GM19467 (cell line): ENCODE measurements around the gene CIAO2A.
"Not testable (repeated sequence)": the region's sequence is repeated elsewhere in the genome, so short reads cannot be mapped to it uniquely, and the experiment has no call there.

Experiments
- ATAC-seq: cut with Tn5 transposase; IDR thresholded peaks from one replicate; pipeline ENCODE4 v1.9.1; 2021; ENCODE audit warnings: mild to moderate bottlenecking, moderate library complexity; ENCODE audit not compliant: unreplicated experiment

The CIAO2A gene

GRCh38 chr15:64112073-64112772, 18.6 kb upstream of the CIAO2A start:
- no peak for ATAC-seq

DNA sequence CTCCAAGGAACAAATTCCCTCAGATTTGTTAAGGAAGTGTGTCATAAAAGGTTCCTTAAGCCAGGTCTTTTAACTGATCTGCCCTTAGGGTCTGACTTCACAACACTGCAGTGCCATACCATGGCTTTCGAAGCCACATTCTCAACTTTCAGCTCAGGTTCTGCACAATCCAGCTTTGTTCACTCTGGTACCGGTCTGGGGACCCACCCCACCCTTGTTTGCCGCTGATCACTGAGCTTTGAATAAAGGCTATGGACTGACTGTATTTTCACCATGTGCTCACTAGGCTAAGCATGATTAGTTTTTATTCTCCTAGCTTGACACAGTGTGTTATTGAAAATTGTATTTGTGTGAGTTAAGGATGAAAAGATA, 18.0 kb upstream of the CIAO2A start:
- ATAC-seq, result no peak

GRCh38 chr15:64110950-64111678, 17.5 kb upstream of the CIAO2A start:
- ATAC-seq, result peak; percentile 54

DNA sequence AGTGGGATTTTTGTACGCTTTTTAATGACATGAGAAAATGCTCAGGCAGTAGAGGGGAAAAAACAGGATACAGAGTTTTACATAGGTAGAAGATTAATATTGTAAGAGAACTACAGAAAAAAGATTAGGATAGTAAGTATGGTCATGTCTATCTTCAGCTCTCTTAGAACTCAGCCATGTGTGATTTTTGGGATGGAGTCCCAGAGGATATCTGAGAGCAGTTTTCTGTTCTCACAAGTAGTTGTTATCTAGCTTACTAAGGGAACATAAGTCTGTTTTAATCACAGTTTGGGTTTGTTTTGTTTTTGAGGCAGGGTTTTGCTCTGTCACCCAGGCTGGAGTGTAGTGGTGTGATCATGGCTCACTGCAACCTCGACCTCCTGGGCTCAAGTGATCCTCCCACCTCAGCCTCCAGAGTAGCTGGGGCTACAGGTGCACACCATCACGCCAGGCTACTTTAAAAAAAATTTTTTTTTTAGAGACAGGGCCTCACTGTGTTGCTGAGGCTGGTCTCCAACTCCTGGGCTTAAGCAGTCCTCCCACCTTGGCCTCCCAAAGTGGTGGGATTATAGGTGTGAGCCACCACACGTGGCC, 16.6 kb upstream of the CIAO2A start:
- not testable (repeated sequence) for ATAC-seq

GRCh38 chr15:64107337-64107736, 13.7 kb upstream of the CIAO2A start:
- no peak for ATAC-seq

- no peak for ATAC-seq
Measured at GRCh38 chr15:64105113-64105704, 11.6 kb upstream of the CIAO2A start.

DNA sequence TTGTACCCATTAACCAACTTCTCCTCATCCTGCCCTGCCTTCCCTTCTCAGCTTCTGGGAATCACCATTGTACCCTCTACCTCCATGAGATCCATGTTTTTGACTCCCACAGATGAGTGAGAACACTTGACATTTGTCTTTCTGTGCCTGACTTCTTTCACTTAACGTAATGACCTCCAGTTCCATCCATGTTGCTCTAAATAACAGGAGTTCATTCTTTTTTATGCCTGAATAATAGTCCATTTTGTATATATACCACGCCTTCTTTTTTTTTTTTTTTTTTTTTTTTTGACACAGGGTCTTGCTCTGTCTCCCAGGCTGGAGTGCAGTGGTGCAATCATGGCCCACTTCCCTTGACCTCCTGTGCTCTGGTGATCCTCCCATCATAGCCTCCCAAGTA, 8.9 kb upstream of the CIAO2A start:
- no peak for ATAC-seq

DNA sequence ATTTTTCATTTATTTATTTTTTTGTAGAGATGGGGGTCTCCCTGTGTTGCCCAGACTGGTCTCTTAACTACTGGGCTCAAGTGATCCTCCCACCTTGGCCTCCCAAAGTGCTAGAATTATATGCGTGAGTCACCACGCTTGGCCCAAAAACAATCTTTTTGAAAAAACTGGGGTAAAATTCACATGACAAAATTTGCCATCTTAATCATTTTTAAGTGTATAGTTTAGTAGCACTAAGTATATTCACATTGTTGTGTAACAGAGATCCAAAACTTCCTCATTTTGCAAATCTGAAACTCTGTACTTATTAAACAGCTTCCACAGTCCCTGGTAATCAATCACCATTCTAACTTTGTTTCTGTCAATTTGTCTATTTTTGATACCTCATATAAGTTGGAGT, 7.3 kb upstream of the CIAO2A start:
- ATAC-seq, result no peak

DNA sequence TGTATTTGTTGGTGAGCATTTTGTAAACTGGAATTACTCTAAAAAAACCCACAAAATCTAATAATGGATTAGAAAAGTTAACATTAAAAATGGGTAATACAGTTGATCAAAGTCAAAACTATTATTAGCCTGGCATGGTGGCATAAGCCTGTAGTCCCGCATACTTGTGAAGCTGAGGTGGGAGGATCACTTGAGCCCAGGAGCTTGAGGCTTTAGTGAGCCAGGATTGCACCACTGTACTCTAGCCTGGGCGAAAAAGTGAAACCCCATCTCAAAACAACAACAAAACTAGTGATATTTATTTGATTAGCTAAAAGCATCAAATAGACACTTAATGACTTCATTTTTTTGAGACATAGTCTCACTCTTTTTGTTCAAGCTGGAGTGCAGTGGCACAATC, 5.7 kb upstream of the CIAO2A start:
- no peak for ATAC-seq

GRCh38 chr15:64096668-64097384, 3.2 kb upstream of the CIAO2A start:
- ATAC-seq, result no peak

GRCh38 chr15:64095795-64096667, 2.4 kb upstream of the CIAO2A start, which contains the start of gene SNX1:
TSS of gene SNX1 (plus strand) at chr15:64095982. CDS start at chr15:64096014, 32 bp downstream.
- ATAC-seq, result peak; percentile 45

- ATAC-seq, result no peak
Measured at GRCh38 chr15:64095431-64095794, 1.8 kb upstream of the CIAO2A start.

- ATAC-seq, result no peak
Measured at GRCh38 chr15:64092864-64093626, 593 bp downstream of the CIAO2A start.

GRCh38 chr15:64092075-64092820, 1.4 kb downstream of the CIAO2A start:
- no peak for ATAC-seq

DNA sequence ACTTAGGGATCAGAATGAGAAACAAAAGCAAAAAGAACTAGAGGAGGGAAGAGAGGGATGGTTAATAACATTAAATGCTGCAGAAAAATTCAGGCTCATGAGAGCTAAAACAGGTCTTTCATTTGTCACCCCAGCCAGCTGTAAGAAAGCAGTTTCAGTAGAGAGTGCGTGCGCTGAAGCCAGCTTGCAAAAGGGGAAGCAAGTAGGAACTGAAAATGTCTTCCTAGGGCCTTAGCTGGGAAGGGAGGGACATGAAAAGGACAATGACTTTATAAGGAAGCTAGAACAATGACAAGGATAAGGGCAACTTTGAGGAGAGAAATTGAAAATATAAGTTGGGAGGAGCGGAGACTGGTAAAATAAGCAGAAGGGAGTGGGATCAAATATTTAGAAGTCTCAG, 3.1 kb downstream of the CIAO2A start:
- ATAC-seq, result no peak

DNA sequence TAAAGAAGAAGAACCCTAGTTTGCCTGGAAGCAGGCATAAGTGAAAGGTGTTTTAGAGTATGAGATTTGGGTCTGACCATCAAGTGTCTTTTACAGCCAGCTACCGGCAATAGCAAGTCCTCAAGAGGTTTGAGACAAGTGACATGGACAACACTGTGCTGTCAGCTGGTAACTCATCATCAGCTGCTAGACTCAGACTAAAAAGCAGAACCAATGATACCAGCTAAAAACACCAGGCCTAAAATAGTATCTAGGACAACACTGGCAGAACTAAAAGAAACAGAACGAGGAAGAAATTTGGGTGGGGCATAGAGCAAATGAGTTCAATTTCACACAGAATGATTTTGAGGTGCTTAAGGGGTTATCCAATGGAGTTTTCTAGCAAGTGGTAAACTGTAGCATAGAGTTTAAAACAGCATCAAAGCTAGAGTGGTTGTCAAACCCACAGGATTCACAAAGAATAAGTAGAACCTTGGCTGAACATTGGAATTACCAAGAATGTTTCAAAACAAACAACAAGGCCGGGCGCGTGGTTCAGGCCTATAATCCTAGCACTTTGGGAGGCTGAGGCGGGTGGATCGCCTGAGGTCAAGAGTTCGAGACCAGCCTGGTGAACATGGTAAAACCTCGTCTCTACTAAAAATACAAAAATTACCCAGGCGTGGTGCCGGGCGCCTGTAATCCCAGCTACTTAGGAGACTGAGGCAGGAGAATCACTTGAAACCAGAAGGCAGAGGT, 3.9 kb downstream of the CIAO2A start:
- ATAC-seq, result no peak

GRCh38 chr15:64082757-64083156, 10.9 kb downstream of the CIAO2A start:
- ATAC-seq, result no peak

DNA sequence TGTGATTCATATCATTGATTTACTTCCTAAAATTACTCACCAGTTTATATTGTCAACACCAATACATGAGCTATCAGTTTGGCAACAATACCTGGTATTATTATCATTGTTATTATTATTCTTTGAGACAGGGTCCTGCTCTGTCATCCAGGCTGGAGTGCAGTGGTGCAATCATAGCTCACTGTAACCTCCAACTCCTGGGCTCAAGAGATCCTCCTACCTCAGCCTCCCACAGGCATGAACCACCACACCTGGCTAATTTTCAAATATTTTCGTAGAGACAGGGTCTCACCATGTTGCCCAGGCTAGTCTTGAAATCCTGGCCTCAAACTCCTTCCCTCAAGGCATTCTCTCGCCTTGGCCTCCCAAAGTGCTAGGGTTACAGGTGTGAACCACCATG, 20.1 kb downstream of the CIAO2A start:
- ATAC-seq, result not testable (repeated sequence)
